Right lobe of liver (tissue), 6 donors: ENCODE data around the gene BLM. TPM values are rescaled to one million over a fixed set of nuclear protein-coding genes. Genes with fewer than 3 reads are reported as not detected.

Experiments used
- ATAC-seq, 4 donors: fragments of 200-7000 bp; cut with Tn5 transposase; one replicate each; pipeline ENCODE4 v1.9.1; 2020; ENCODE audit warnings: mild to moderate bottlenecking in 4 of 4, moderate library complexity in 4 of 4
- DNase-seq, 3 donors: peaks; one replicate each; pipeline ENCODE4 v3.0.0-alpha.2; 2020
- H3K27ac ChIP-seq, 3 donors: fragments of 200-600 bp; one replicate each; pipeline ENCODE4 v1.8.0; 2022
- H3K27me3 ChIP-seq, 2 donors: fragments of 200-600 bp; one replicate each; pipeline ENCODE4 v1.8.0; 2022
- H3K36me3 ChIP-seq, 4 donors: fragments of 200-600 bp; sonication (generic) in 1 of 4; one replicate each; pipeline versions ENCODE4 v1.5.1 to v1.8.0; 2017 to 2022; ENCODE audit warnings: control low read depth in 1 of 4
- H3K4me1 ChIP-seq, 4 donors: fragments of 200-600 bp; sonication (generic) in 1 of 4; one replicate each; pipeline versions ENCODE4 v1.5.1 to v1.8.0; 2017 to 2022; ENCODE audit warnings: control low read depth in 1 of 4
- H3K4me3 ChIP-seq, 3 donors: fragments of 200-600 bp; one replicate each; pipeline ENCODE4 v1.8.0; 2022
- H3K9me3 ChIP-seq, 4 donors: fragments of 200-600 bp; sonication (generic) in 1 of 4; one replicate each; pipeline versions ENCODE4 v1.5.1 to v1.8.0; 2017 to 2022; ENCODE audit warnings: control low read depth in 1 of 4
- CTCF ChIP-seq, 4 donors: fragments of 200-600 bp in 3 of 4; fragments of 450-650 bp in 1 of 4; IDR thresholded peaks; one replicate each; pipeline versions ENCODE4 v1.5.1 to v1.8.0; 2016 to 2022; ENCODE audit warnings: antibody characterized with exemption in 4 of 4, mild to moderate bottlenecking in 2 of 4
- POLR2A ChIP-seq: fragments of 450-650 bp; IDR thresholded peaks from one replicate; pipeline ENCODE4 v1.6.1; 2017; ENCODE audit warnings: antibody characterized with exemption, mild to moderate bottlenecking
- WGBS: methylation state at CpG from one replicate; pipeline ENCODE4 v1.1.6; 2018; ENCODE audit warnings: low coverage, low lambda C conversion rate; ENCODE audit not compliant: insufficient coverage; ENCODE audit errors: missing lambda C conversion rate; 5-methylcytosine and 5-hydroxymethylcytosine counted together
- intact Hi-C, 2 donors: fragments of 100-400 bp; cut with DNase I; formaldehyde crosslinking; loops; one replicate each; pipeline versions ENCODE4 v1.11.2 to v1.14.1; 2022
- total RNA-seq, 6 experiments: library from RNA; depleted of rRNA in 2 of 6; stranded (reverse); fragments of >200 nt in 2 of 6; fragmentation: NEBNext Ultra II Directional in 3 of 6; extraction: Animal tissue kit (Norgen Biotek cat#: 25700) in 3 of 6; gene quantifications; one replicate each; pipeline versions ENCODE4 v1.1.0 to v1.2.4, GENCODE V29; 2016 to 2023
- donor health status: DM: no; HTN: yes; CAD: no.
- donor health status: DM: no; HTN: no; CAD: no.
- donor health status: DM: no; HTN: no; CAD: no.
- donor health status: DM: no; HTN: yes; CAD: no.
- donor health status: DM: no; HTN: yes; CAD: no.

BLM gene
- total RNA-seq, 6 experiments from 2014 or later = 0.20 to 2.3 (median 0.45) TPM

GRCh38 chr15:90860942-90861675 lies 144.0 kb downstream of the BLM start:
- H3K27ac ChIP-seq = peak overlapping the region; percentile 78 to 94 (median 91)
- TF ChIP-seq CTCF (IDR thresholded peaks at IDR 0.05) (no peak), POLR2A (peak; percentile 40)
- H3K4me1 ChIP-seq = peaks cover 0 to 63% (median 29%) of the 10 kb centered on the region in 4 donors
- 31% methylated on average over 14 of the region's 14 CpGs for WGBS
- peak in 1 of 3 donors; percentile 85 for DNase-seq
- peak; percentile 32 to 57 (median 34) for ATAC-seq
- intact Hi-C loops = no loop called here
- no peaks in the 10 kb centered on the region for H3K36me3 ChIP-seq
- H3K27me3 ChIP-seq = no peaks in the 10 kb centered on the region
- no peak overlapping the region for H3K4me3 ChIP-seq
- H3K9me3 ChIP-seq = no peaks in the 10 kb centered on the region

- peak overlapping the region; percentile 52 to 94 (median 91) for H3K27ac ChIP-seq
- no peak for DNase-seq
- peaks cover 0 to 67% (median 29%) of the 10 kb centered on the region in 4 donors for H3K4me1 ChIP-seq
- H3K27me3 ChIP-seq = no peaks in the 10 kb centered on the region
- H3K4me3 ChIP-seq = no peak overlapping the region
- intact Hi-C loops = no loop called here
- ATAC-seq = no peak
- H3K36me3 ChIP-seq = no peaks in the 10 kb centered on the region
- 79% methylated on average over 6 of the region's 6 CpGs for WGBS
- TF ChIP-seq CTCF (IDR thresholded peaks at IDR 0.05) (no peak), POLR2A (no peak)
- no peaks in the 10 kb centered on the region for H3K9me3 ChIP-seq
Measured at GRCh38 chr15:90862487-90862886, 145.3 kb downstream of the BLM start.

- peaks cover 0 to 63% (median 29%) of the 10 kb centered on the region in 4 donors for H3K4me1 ChIP-seq
- TF ChIP-seq CTCF (IDR thresholded peaks at IDR 0.05) = no peak
- peak; percentile 57 for TF ChIP-seq POLR2A
- H3K4me3 ChIP-seq = no peak overlapping the region
- no peaks in the 10 kb centered on the region for H3K27me3 ChIP-seq
- intact Hi-C loops = no loop called here
- peak overlapping the region; percentile 52 to 94 (median 91) for H3K27ac ChIP-seq
- no peaks in the 10 kb centered on the region for H3K36me3 ChIP-seq
- DNase-seq = peak; percentile 78 to 94 (median 92)
- H3K9me3 ChIP-seq = no peaks in the 10 kb centered on the region
- peak; percentile 53 to 74 (median 68) for ATAC-seq
- 13% methylated on average over 3 of the region's 5 CpGs for WGBS
Measured at GRCh38 chr15:90862964-90863778, 146.0 kb downstream of the BLM start.

- DNase-seq = no peak
- Histone ChIP-seq H3K4me3 (no peak overlapping the region), H3K27me3 (no peaks in the 10 kb centered on the region), H3K27ac (peak overlapping the region; percentile 52 to 94 (median 91)), H3K36me3 (no peaks in the 10 kb centered on the region), H3K4me1 (peaks cover 0 to 58% (median 29%) of the 10 kb centered on the region in 4 donors), H3K9me3 (no peaks in the 10 kb centered on the region)
- intact Hi-C loops = no loop called here
- 66% methylated on average over 4 of the region's 4 CpGs for WGBS
- no peak for ATAC-seq
- TF ChIP-seq POLR2A = no peak
- no peak for TF ChIP-seq CTCF (IDR thresholded peaks at IDR 0.05)
Measured at GRCh38 chr15:90863987-90864386, 146.8 kb downstream of the BLM start.
